T-helper 1 cell (primary cell): Measurements from ENCODE around the gene NOL4L.
"Not testable (repeated sequence)": the region's sequence is repeated elsewhere in the genome, so short reads cannot be mapped to it uniquely, and the experiment has no call there.

Experiments
- DNase-seq, 5 donors: peaks; one replicate each; pipeline ENCODE4 v3.0.0-alpha.2; 2012 to 2020

NOL4L gene

DNA sequence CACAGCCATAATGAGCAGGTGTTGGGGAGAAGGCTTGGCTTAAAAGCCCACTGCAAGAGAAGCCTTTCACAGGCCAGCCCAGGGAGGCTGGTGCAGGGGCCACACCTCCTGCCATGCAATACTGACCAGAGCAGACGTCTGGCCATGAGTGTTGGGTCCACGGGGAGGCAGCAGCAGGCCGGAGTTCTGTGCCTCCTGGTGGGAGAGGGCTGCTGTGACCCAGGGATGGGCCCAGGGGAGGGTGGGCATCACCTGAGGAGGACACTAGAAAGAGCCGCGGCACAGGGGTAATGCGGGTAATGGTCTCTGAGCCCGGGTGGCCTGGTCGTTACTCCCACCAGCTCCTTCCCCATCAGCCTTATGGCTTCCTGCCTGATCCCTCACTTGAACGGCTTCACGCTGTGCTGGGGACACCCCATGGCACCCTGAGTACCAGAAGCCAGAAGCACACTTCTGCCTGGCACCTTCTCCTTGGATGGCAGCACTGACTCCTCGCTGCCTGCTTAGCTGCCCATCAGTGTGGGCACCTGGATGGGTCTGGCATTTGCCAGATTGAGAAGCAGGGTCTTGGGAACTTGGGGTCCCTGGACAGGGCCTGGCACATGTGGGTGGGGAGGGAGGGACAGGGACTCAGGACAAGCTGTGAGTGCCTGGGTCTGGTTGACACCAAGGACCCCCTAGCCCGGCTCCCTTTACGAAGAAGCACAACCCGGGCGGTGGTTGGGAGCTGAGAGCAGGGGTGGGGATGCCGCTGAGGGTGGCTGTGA, 118.2 kb downstream of the NOL4L start:
- DNase-seq: no peak

DNA sequence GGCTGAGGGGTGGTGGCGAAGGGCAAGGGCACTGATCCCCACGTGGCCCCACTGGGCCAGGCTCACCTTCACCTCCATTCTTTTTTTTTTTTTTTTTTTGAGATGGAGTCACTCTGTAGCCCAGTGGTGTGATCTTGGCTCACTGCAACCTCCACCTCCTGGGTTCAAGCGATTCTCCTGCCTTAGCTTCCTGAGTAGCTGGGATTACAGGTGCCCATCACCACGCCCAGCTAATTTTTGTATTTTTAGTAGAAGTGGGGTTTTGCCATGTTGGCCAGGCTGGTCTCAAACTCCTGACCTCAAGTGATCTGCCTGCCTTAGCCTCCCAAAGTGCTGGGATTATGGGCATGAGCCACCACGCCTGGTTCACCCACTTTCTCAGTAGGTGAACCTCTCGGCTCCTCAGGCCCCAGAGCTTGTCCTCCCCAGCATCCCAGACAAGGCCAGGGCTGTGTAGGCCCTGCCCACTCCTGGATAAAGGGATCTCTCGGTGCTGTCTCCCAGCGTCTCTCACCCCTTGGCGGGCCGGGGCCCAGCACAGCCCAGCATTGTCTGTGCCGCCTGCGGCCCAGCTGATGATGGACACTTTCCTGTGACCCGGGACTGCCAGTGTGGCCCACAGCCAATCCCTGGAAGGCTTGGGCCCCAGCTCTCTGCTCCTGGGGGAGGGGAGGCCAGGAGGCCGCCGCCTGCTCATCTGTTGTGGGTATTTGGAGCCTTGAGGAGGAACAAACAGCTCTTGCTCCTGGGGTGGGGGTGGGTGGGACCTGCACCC, 119.0 kb downstream of the NOL4L start:
- DNase-seq: not testable (repeated sequence)

DNA sequence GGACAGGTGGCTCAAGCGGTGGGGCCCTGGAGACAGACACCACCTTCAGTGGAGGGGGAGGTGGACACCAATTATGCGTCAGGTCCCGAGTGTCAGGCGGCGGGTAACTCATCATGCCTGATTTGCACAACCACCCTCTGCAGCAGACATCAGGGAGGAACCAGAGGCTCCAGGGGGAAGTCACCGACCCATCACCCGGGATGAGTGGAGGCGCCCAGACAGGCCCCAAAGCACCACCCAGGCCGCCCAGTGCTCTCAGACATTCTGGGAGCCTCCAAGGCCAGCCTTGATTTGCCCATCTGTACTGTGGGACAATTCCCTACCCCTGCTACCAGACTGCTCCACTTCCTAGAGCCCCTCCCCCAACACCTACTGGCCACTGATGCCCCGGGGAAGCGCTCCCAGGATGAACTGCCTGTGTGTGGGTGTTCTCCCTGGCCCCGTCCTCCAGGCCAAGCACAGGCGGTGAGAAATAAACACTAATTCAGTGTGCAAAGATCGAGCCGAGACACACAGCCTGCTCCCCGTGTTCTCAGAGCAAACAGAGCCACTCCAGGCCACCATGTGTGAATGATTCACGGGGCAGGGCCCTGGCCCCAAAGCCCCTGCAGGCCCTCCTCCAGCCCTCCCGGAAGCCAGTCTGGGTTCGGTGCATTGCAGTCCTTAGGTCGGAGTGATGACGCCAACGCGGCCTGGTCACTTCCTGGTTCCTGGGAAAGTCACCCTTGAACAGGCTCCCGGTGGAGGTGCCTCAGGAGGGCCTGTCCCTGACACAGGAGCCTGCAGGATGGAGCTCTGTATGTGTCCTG, 119.8 kb downstream of the NOL4L start:
- no peak for DNase-seq

DNA sequence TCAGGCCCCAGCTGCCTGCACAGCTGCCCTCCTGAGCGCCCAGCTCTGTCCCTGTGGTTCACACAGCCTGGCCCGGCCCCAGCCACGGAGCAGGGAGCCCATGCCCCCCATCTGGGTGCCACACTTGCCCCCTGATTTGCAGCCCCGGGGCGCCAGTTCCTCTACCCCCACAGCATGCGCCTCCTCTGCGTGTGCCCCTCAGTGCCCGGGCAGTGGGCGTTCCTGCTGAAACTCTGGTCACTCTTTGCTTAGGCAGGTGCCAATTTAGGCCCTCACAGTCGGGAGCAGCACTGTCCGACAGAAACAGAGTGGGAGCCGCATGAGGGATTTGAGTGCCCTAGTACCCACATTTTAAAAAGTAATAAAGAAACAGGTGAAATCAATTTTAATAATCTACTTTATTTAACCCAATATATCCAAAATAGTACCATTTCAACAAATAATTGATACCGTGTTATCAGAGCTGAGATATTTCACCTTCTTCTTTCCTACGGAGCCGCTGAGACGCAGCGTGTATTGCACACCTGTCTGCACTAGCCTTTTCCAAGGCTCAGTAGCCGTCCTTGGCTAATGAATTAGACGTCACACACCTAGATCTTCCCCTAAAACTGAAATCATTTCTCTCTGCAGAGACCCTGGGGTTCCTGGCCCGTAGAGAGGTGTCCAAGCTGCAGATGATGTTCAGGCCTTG, 120.6 kb downstream of the NOL4L start:
- DNase-seq: no peak

GRCh38 chr20:32463642-32464400, 121.3 kb downstream of the NOL4L start:
- DNase-seq: no peak

DNA sequence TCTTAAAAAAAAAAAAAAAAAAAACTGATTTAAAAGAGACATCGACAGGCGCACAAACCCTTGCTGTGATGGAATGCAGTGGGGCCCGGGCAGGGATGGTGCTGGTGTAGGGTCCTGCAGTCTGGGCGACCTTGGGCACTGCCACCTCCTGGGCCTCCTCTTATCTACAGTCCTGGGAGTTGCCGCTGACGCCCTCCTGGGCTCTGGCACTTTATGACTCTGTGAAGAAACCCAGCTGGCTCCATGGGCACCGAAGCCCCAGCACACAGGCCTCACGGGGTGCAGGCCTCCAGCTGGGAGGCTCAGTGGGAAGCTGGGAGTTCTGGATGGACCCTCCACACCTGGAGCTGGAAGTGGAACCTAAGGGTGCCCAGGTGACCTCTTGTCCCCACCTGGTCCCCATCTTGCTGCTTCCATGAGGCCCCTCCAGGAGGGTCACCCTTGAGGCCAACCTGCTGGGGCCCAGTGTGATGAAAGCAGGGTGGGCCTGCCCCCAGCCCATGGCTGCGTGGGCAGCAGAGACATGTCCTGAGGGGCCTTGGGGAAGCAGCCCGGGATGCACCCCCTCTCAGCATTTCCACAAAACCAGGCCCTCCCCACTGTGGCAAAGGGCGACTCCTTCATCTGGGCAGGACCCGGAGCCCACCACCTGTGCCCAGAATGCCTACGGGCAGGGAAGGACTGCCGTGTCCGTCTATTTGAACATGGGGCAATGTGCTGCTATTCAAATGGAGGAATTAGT, 122.1 kb downstream of the NOL4L start:
- DNase-seq: no peak

- DNase-seq: no peak
Measured at GRCh38 chr20:32461836-32462600, 123.1 kb downstream of the NOL4L start.

GRCh38 chr20:32460683-32461320, 124.3 kb downstream of the NOL4L start:
- no peak for DNase-seq

- no peak for DNase-seq
Measured at GRCh38 chr20:32460231-32460630, 124.9 kb downstream of the NOL4L start.

- no peak for DNase-seq
Measured at GRCh38 chr20:32458837-32459220, 126.3 kb downstream of the NOL4L start.

- no peak for DNase-seq
Measured at GRCh38 chr20:32458061-32458836, 126.9 kb downstream of the NOL4L start.

GRCh38 chr20:32457479-32457986, 127.6 kb downstream of the NOL4L start:
- DNase-seq: no peak

DNA sequence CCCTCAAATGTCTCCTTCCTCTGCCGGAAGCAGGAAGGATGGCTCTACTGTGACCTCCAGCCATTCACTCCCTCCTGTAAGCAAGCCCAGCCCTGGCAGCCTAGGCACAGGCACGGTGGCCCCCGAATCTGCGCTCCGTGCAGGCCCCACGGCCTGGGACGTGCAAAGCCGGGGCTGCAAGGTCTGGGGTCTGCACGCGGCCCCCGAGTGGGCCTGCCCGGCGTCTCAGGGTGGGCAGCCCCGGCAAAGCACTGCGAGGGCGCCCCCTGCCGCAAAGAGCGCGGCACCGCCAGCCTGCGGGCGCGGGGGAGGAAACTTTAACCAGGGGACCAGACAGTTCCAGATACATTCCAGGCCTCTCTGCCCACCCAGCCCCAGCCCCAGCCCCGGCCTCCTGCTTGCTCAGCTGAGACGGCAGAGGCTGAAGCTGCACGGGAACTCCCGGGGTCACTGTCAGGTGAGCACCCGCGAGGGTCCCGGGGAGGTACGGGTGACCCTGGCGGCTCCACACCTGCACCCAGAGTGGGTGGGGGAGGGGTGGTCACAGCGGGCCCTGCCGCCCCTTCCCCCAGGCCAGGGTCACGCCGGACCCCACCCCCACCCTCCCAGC, 128.2 kb downstream of the NOL4L start:
- no peak for DNase-seq

- DNase-seq: no peak
Measured at GRCh38 chr20:32455901-32456701, 129.0 kb downstream of the NOL4L start.

DNA sequence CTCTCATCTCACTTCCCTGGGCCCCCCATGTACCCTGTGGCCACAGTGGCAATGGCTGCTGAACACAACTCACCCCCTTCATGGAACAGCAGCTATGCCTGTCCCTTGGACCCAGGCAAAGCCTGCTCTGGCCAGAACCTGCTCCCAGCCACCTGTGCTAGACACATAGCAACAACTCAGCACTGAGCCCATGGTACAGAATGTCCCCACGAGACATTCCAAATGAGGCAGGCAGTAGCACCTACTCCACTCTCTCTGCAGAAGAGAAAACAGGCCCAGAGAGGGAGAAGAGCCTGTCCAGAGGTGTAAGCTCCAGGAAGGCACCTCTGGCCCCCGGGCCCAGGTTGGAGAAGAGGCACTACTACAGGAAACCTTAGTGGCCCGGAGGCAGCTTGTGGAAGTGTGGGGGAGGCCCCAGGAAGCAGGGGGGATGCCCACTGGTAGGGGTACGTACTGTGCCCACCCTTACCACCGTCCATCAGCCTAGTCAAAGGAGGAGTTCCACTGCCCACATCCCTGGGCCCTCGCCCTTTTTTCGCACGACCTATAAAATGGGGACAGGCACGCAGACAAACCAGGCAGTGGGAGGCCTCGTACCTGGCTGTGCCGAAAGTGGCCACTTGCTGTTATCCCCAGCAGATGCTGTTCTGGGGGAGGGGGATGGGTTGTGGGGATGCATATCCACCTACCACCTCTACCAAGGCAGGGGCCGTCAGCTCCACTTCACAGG, 129.8 kb downstream of the NOL4L start:
- no peak for DNase-seq
